GM13977 (cell line): ENCODE data around the gene MCCC1.

Experiments used
- DNase-seq: peaks from one replicate; pipeline ENCODE4 v3.0.0; 2012; ENCODE audit warnings: low spot score
- in situ Hi-C: fragments of 300-500 bp; cut with MboI; formaldehyde crosslinking; loops from one replicate; pipeline ENCODE4 v1.12.0; 2022; ENCODE audit warnings: low sequenced_read_pairs, low pct_unique_long_range_greater_than_20kb, mixed read lengths, inconsistent platforms; ENCODE audit not compliant: unreplicated experiment
- TF ChIP-seq, protein P1 (sequence below): IDR thresholded peaks from 2 replicates; pipeline ENCODE4 v1.5.1; 2012; ENCODE audit warnings: mild to moderate bottlenecking, control low read depth; ENCODE audit not compliant: insufficient read depth; ENCODE audit errors: extremely low read depth, missing control alignments

MCCC1 gene

DNA sequence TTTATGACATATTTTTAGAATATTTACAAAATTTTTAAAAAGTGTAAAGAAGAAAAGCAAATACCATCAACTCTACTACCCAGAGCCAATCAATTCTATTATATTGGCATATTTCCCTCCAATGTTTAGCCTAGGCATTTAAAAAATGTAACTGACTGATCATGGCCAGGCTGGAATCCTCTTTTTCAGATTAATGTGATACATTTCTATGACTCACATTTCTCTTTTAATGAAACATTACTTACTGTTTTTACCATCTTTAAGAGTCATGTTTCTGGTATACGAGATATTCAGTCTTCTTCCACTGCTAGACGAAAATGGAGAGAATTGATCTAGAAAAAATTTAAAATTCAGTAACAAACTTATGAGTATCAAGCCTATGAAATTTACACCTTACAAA is 65.5 kb downstream of the MCCC1 start:
- in situ Hi-C loops: no loop called here
- DNase-seq: no peak
- TF ChIP-seq, protein P1, sequence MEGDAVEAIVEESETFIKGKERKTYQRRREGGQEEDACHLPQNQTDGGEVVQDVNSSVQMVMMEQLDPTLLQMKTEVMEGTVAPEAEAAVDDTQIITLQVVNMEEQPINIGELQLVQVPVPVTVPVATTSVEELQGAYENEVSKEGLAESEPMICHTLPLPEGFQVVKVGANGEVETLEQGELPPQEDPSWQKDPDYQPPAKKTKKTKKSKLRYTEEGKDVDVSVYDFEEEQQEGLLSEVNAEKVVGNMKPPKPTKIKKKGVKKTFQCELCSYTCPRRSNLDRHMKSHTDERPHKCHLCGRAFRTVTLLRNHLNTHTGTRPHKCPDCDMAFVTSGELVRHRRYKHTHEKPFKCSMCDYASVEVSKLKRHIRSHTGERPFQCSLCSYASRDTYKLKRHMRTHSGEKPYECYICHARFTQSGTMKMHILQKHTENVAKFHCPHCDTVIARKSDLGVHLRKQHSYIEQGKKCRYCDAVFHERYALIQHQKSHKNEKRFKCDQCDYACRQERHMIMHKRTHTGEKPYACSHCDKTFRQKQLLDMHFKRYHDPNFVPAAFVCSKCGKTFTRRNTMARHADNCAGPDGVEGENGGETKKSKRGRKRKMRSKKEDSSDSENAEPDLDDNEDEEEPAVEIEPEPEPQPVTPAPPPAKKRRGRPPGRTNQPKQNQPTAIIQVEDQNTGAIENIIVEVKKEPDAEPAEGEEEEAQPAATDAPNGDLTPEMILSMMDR: no peak

DNA sequence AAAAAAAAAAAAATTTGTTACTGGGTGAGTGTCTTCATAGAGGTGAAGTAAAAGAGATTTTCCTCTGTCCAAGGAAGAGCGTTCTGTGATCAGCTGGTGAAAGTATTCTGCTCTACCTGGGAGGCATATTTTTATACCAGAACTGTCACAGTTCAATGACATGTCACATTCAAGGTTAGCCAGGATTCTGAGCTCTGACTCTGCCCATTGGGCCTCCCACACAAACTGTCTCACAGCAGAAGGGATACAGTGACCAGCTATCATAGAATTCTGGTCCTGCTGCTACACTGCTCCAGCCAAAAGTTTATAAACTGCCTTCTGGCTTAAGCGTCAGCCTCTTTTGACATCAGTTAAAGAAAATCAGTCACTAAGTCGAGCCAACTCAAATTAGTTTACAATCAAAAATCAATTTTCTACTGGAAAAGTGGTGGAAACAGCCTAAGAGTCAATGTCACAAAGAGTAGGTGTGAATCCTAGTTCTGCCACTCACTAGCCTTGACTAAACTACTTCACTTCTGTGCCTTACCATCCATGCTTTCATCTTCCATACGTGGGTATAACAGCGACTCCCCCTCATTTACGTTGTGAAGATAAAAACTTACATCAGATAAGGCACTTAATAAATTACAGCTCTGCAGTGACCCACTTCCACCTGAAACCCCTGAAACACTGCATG is 66.3 kb downstream of the MCCC1 start:
- in situ Hi-C loops: no loop called here
- TF ChIP-seq, protein P1: no peak
- DNase-seq: no peak

DNA sequence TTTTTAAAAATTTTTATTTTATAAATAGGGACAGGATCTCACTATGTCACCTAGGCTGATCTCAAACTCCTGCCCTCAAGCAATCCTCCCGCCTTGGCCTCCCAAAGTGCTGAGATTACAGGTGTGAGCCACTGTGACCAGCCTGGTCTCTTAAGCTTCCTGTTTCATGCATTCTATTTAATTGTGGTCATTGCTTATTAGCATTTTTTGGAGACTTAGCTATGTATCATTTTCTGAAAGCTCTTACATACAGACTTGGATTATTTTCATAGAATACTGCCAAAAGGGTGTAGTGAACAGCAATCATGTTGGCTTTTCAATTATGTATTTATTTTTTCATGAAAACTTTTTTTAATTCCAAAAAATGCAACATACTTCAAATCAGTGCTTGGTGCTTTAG is 67.5 kb downstream of the MCCC1 start:
- TF ChIP-seq, protein P1: no peak
- in situ Hi-C loops: no loop called here
- no peak for DNase-seq

DNA sequence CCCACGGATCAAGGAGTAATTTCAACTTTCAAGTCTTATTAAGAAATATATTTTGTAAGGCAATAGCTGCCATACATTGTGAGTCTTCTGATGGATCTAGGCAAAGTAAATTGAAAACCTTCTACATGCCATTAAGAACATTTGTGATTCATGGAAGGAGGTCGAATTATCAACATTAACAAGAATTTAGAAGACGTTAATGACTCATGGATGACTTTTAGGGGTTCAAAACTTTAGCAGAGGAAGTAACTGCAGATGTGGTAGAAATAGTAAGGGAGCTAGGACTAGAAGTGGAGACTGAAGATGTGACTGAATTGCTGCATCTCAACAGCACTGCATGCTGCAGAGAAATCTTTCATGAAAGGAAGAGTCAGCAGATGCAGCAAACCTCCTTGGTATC is 70.9 kb downstream of the MCCC1 start:
- TF ChIP-seq, protein P1: no peak
- DNase-seq: no peak
- in situ Hi-C loops: no loop called here

DNA sequence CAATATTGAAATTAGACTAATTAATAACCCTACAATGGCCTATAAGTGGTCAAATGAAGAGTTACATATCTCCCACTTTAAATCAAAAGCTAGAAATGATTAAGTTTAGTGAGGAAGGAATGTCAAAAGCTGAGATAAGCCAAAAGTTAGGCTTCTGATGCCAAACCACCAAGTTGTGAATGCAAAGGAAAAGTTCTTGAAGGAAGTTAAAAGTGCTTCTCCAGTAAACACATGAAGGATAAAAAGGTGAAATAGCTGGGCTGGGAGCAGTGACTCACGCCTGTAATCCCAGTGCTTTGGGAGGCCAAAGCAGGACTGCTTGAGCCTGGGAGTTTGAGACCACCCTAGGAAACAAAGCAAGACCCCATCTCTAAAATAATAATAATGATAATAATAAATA is 72.0 kb downstream of the MCCC1 start:
- in situ Hi-C loops: no loop called here
- TF ChIP-seq, protein P1: no peak
- DNase-seq: no peak

DNA sequence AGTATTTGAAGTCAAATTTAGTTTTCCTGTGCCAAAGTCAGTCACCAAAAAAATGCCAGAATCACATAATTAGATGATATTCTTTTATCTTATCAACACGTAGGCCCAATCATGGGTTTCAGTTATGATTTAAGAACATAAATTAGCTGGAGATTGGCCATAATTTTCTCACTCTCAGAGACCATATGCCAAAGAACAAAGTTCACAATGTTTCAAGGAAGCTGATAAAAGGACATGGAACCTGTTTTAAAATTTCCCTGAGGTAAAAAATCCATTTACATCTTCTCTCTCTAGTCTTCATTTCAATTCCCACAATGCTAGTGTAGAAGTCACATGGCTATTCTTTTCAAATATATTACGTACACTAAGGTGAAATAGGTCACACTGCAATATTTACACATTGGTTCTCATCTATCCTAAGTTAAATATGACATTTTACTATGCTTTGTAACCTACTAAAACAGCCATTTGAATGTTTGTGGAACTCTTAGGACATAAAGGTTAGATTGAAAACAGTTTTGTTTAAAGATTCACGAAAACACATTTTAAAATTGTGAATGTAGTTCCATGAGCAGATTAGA is 76.3 kb downstream of the MCCC1 start:
- no peak for DNase-seq
- in situ Hi-C loops: no loop called here
- TF ChIP-seq, protein P1: no peak
